Ishikawa (cell line): ENCODE data around the gene SMAD7.

Source experiments
- CEBPB ChIP-seq: IDR thresholded peaks from 2 replicates; pipeline ENCODE4 v1.6.1; 2012
- CREB1 ChIP-seq: IDR thresholded peaks from 2 replicates; pipeline ENCODE4 v1.6.1; 2012; ENCODE audit warnings: low read depth
- EGR1 ChIP-seq: IDR thresholded peaks from 2 replicates; pipeline ENCODE4 v1.6.1; 2012
- EP300 ChIP-seq: IDR thresholded peaks from 2 replicates; pipeline ENCODE4 v1.6.1; 2012; ENCODE audit warnings: borderline replicate concordance
- FOXM1 ChIP-seq: IDR thresholded peaks from 2 replicates; pipeline ENCODE4 v1.6.1; 2012; ENCODE audit warnings: low read depth, borderline replicate concordance
- MAX ChIP-seq: IDR thresholded peaks from 2 replicates; pipeline ENCODE4 v1.6.1; 2012
- NFIC ChIP-seq: IDR thresholded peaks from 2 replicates; pipeline ENCODE4 v1.6.1; 2012
- RAD21 ChIP-seq: IDR thresholded peaks from 2 replicates; pipeline ENCODE4 v1.6.1; 2012; ENCODE audit warnings: low read depth
- REST ChIP-seq: IDR thresholded peaks from 2 replicates; pipeline ENCODE4 v1.6.1; 2012; ENCODE audit warnings: low read depth, mild to moderate bottlenecking
- TAF1 ChIP-seq: IDR thresholded peaks from 2 replicates; pipeline ENCODE4 v1.6.1; 2012; ENCODE audit warnings: low read depth, mild to moderate bottlenecking
- TCF12 ChIP-seq: IDR thresholded peaks from 2 replicates; pipeline ENCODE4 v1.6.1; 2012; ENCODE audit warnings: low read depth
- TEAD4 ChIP-seq: IDR thresholded peaks from 2 replicates; pipeline ENCODE4 v1.6.1; 2012
- USF1 ChIP-seq: IDR thresholded peaks from 2 replicates; pipeline ENCODE4 v1.6.1; 2012
- YY1 ChIP-seq: IDR thresholded peaks from 2 replicates; pipeline ENCODE4 v1.6.1; 2012; ENCODE audit warnings: low read depth
- ZBTB7A ChIP-seq: IDR thresholded peaks from 2 replicates; pipeline ENCODE4 v1.6.1; 2012; ENCODE audit warnings: low read depth

SMAD7 gene

GRCh38 chr18:48967545-48967944 lies 16.8 kb upstream of the SMAD7 start:
- no peak for TF ChIP-seq NFIC
- no peak for TF ChIP-seq YY1
- TF ChIP-seq REST: no peak
- TF ChIP-seq TAF1: no peak
- TF ChIP-seq TCF12: no peak
- TF ChIP-seq CEBPB: no peak
- TF ChIP-seq FOXM1: no peak
- TF ChIP-seq CREB1: no peak
- no peak for TF ChIP-seq MAX
- no peak for TF ChIP-seq TEAD4
- no peak for TF ChIP-seq EP300
- TF ChIP-seq ZBTB7A: no peak
- no peak for TF ChIP-seq USF1
- no peak for TF ChIP-seq RAD21
- TF ChIP-seq EGR1: no peak

GRCh38 chr18:48966523-48966922 lies 15.8 kb upstream of the SMAD7 start:
- no peak for TF ChIP-seq NFIC
- TF ChIP-seq YY1: no peak

GRCh38 chr18:48963586-48964470 lies 13.1 kb upstream of the SMAD7 start:
- TF ChIP-seq EP300: no peak
- TF ChIP-seq CEBPB: no peak
- no peak for TF ChIP-seq NFIC
- TF ChIP-seq REST: no peak
- TF ChIP-seq TCF12: no peak
- no peak for TF ChIP-seq EGR1
- TF ChIP-seq ZBTB7A: no peak
- no peak for TF ChIP-seq YY1
- no peak for TF ChIP-seq RAD21
- TF ChIP-seq USF1: no peak
- TF ChIP-seq TAF1: no peak
- no peak for TF ChIP-seq MAX
- TF ChIP-seq TEAD4: no peak
- no peak for TF ChIP-seq CREB1
- no peak for TF ChIP-seq FOXM1

GRCh38 chr18:48962994-48963561 lies 12.3 kb upstream of the SMAD7 start:
- TF ChIP-seq TCF12: no peak
- TF ChIP-seq YY1: no peak
- TF ChIP-seq TAF1: no peak
- TF ChIP-seq EP300: no peak
- TF ChIP-seq RAD21: no peak
- TF ChIP-seq CEBPB: no peak
- no peak for TF ChIP-seq FOXM1
- no peak for TF ChIP-seq MAX
- no peak for TF ChIP-seq USF1
- no peak for TF ChIP-seq EGR1
- no peak for TF ChIP-seq ZBTB7A
- TF ChIP-seq REST: no peak
- TF ChIP-seq CREB1: no peak
- TF ChIP-seq TEAD4: no peak
- no peak for TF ChIP-seq NFIC
